Stimulated activated naive CD8-positive, alpha-beta T cell treated with anti-CD3 and anti-CD28 coated beads, Interleukin-15, amount 100 ng/mL, for 72 hours (primary cell): ENCODE data around the gene TMEM242.

Experiments
- ATAC-seq: fragments of 150-1000 bp; cut with Tn5 transposase; 2 replicates; pipeline ENCODE4 v1.10.0; 2021; ENCODE audit warnings: mild to moderate bottlenecking, moderate library complexity
- DNase-seq, 2 donors: peaks; one replicate each; pipeline ENCODE4 v3.0.0; 2021 to 2022
- H3K27ac Mint-ChIP-seq, 2 donors: one replicate each; pipeline ENCODE4 v1.8.0; 2022; ENCODE audit warnings: mild to moderate bottlenecking in 2 of 2, mixed read lengths in 2 of 2, moderate library complexity in 2 of 2
- H3K27me3 Mint-ChIP-seq: one replicate; pipeline ENCODE4 v1.8.0; 2022; ENCODE audit warnings: mixed read lengths
- H3K4me1 Mint-ChIP-seq: one replicate; pipeline ENCODE4 v1.8.0; 2022; ENCODE audit warnings: mild to moderate bottlenecking, mixed read lengths
- H3K4me3 Mint-ChIP-seq, 2 donors: one replicate each; pipeline ENCODE4 v1.8.0; 2022; ENCODE audit warnings: mild to moderate bottlenecking in 2 of 2, mixed read lengths in 2 of 2, moderate library complexity in 1 of 2
- H3K9me3 Mint-ChIP-seq, 2 donors: one replicate each; pipeline ENCODE4 v1.8.0; 2022; ENCODE audit warnings: mixed read lengths in 2 of 2

TMEM242 gene

DNA sequence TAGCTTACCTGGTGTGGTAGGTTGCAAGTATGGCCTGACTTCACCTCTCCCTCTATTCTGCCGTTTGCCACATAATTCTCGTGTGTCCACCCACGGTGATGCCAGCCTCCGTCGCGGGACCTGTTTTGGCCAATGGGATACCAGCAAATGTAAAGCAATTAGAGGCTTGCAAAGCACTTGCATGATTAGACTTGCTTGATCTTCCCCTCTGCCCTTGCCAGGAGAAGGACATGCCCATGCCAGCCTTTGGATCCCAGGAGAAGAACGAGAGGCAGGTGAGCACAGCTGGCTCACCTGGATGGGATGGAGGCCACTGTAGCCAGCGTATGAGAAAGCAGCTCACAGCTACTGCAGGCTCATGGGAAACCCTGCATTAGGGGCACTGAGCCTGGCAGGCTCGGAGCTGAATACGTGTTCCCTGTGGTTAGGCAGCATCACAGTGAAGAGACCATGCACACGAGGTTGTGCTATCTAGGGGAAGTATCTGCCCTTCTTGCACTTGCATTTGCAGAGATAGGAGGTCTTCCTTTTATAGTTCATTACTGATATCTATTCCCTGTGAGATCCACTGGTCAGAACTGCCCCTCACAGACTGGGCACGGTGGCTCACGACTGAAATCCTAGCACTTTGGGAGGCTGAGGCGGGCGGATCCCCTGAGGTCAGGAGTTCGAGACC lies 62.4 kb downstream of the TMEM242 start:
- Mint-ChIP-seq H3K4me1 (peaks cover 12% of the 10 kb centered on the region), H3K4me3 (no peak overlapping the region), H3K27me3 (peaks cover 13% of the 10 kb centered on the region), H3K9me3 (no peaks in the 10 kb centered on the region), H3K27ac (no peak overlapping the region)
- no peak for ATAC-seq
- DNase-seq = no peak

DNA sequence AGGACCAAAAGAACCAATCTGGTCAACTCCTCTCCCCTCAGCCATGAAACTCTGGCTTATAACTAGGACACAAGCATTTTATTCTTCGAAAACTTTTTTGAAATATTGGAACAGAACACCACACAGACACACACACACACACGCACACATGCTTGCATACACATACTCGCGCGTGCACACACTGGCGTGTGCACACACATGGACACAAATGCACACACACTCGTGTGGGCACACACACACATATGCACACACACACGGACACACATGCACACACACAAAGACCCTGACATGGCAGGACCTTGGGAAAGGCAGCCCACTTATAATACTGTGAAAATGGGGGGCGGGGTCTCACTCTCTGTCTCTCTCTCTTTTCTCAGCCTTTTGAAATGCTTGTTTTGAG lies 63.9 kb downstream of the TMEM242 start:
- DNase-seq (no peak), ATAC-seq (no peak)
- no peaks in the 10 kb centered on the region for H3K9me3 Mint-ChIP-seq
- H3K4me3 Mint-ChIP-seq = no peak overlapping the region
- peaks cover 12% of the 10 kb centered on the region for H3K4me1 Mint-ChIP-seq
- H3K27ac Mint-ChIP-seq = no peak overlapping the region
- peaks cover 27% of the 10 kb centered on the region for H3K27me3 Mint-ChIP-seq

DNA sequence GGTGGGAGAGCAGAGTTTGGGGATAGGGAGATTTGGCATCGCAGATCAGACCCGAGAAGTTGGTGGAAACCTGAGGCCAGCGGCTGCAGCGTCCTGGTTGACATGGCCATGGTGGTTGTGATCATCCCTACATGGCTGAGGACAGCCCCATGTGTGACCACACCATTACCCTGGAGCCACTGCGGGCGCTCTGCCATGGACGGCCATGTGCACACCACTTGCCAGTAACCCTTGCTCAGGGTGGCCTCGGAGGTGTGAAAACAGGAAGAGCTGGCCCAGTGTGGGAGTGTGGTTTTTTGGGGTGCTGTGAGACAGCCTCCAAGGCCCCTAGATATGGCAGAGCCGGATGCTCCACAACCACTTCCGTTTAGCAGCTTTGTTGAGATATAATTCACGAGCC lies 64.4 kb downstream of the TMEM242 start:
- no peak overlapping the region for H3K27ac Mint-ChIP-seq
- H3K27me3 Mint-ChIP-seq = peaks cover 27% of the 10 kb centered on the region
- peak; percentile 71 for ATAC-seq
- no peaks in the 10 kb centered on the region for H3K9me3 Mint-ChIP-seq
- no peak for DNase-seq
- H3K4me1 Mint-ChIP-seq = peaks cover 12% of the 10 kb centered on the region
- no peak overlapping the region for H3K4me3 Mint-ChIP-seq

DNA sequence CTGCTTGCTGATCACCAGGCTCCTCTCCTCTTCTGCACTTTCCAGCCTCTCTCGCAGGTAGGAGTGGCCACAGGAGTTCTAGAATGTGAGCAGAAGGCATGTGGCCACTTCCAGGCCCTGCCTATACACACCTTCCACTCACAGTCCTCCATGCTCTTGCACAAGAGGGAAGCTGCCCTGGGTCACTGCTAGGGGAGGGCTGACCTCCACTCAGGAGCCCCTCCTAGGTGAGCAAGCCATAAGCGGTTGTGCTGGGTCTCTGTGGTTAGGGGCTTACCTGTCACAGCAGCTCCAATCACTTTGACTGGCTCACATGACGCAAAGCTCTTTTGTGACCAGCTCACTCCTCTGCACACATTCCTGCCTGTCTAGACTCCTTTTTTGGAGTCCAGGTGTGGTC lies 68.2 kb downstream of the TMEM242 start:
- no peak for ATAC-seq
- DNase-seq = no peak
- no peaks in the 10 kb centered on the region for H3K9me3 Mint-ChIP-seq

DNA sequence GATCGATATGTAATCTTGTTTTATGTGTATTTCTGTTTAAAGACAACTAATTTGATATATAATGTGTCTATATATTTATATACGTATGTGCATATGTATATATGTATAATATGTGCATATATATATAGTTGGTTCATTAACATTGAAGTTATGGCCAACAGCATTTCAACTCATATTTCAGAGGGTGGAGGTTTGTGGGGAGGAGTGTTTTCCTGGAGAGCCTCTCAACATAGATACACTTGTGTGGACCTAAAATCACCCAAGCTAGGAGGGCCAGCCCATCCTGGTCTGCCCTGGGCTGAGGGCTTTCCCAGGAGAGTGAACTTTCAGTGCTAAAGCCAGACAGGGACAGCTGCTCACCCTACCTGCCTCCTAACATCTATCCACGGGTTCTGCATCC lies 68.8 kb downstream of the TMEM242 start:
- Mint-ChIP-seq H3K27ac (no peak overlapping the region), H3K4me1 (peaks cover 10% of the 10 kb centered on the region), H3K27me3 (peaks cover 35% of the 10 kb centered on the region), H3K9me3 (no peaks in the 10 kb centered on the region), H3K4me3 (no peak overlapping the region)
- DNase-seq (no peak), ATAC-seq (no peak)

More for the DNA sequence above, 68.2 kb downstream of the TMEM242 start:
- Mint-ChIP-seq H3K4me1 (peaks cover 12% of the 10 kb centered on the region), H3K27me3 (peaks cover 35% of the 10 kb centered on the region), H3K4me3 (no peak overlapping the region), H3K27ac (no peak overlapping the region)

DNA sequence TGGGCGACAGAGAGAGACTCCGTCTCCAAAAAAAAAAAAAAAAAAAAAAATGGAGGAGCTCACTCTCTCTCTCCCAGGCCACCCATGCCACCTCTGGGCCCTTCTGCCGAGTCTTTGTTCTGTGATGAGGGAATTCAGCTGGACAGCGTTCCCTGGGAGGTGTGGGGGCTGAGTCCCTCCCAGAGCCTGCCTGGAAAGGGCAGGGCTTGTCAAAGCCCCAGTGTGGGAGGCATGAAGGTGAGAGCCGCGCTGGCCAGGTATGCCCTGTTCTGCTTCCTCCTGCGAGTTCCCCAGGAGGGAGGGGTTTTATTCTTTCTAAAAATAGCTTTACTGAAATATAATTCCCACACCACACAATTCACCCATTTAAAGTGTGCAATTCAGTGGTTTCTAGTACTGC lies 69.6 kb downstream of the TMEM242 start:
- ATAC-seq (no peak), DNase-seq (no peak)
- peaks cover 2% of the 10 kb centered on the region for H3K4me1 Mint-ChIP-seq
- H3K4me3 Mint-ChIP-seq = no peak overlapping the region
- H3K27me3 Mint-ChIP-seq = peaks cover 35% of the 10 kb centered on the region
- H3K27ac Mint-ChIP-seq = no peak overlapping the region
- no peaks in the 10 kb centered on the region for H3K9me3 Mint-ChIP-seq

DNA sequence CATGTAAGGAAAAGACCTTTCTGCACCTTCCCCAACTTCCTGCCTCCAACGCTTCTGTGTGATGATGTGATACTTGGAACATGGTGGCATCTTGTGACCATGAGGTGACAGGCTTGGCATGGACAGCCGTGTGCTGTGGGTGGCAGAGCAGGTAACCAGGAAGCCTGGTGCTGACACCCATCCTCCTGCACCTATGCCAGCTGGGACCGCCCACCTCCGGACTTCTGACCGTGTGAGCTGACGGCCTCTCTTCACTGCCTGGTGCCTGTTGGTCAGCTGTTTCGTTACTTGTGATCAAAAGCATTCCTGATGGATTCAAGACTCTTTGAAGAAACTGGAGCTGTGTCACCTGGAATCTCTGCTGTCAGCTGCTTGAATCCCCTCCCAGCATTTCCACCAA lies 70.3 kb downstream of the TMEM242 start:
- DNase-seq = no peak
- no peak overlapping the region for H3K27ac Mint-ChIP-seq
- no peak for ATAC-seq
- H3K9me3 Mint-ChIP-seq = no peaks in the 10 kb centered on the region
- no peak overlapping the region for H3K4me3 Mint-ChIP-seq
- no peaks in the 10 kb centered on the region for H3K4me1 Mint-ChIP-seq
- peaks cover 28% of the 10 kb centered on the region for H3K27me3 Mint-ChIP-seq

DNA sequence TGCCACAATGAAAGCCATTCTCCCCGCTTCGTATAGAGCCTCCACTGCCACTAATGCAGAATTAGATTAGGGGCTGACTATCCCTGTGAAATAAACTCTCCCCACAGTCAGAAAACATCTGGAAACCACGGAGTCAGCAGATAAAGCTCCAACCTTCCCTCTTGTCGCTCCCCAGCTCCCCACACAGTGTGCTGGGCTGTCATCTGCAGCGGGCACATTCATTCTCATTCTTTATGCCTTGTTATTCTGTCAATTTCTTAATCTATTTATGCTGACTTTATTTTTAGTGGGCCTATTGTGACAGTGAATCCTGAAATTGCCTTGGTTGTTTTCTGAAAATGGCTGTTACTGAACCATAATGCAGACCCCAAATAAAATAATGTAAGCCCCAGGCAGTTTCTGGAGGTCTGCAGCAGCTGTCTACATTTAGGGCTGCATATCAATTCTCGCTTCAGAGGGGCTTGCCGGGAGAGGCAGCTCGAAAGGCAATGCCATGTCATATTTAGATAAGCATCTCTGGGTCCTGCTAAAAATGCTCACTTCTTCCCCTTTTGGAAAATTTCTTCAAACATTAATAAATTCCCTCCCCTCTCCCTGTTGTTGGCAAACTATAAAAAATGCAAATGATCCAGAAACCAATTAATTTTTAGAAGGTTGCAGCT lies 71.6 kb downstream of the TMEM242 start:
- Mint-ChIP-seq H3K9me3 (no peaks in the 10 kb centered on the region), H3K27me3 (peaks cover 26% of the 10 kb centered on the region), H3K4me3 (no peak overlapping the region), H3K27ac (no peak overlapping the region), H3K4me1 (no peaks in the 10 kb centered on the region)
- DNase-seq = no peak
- ATAC-seq = no peak

DNA sequence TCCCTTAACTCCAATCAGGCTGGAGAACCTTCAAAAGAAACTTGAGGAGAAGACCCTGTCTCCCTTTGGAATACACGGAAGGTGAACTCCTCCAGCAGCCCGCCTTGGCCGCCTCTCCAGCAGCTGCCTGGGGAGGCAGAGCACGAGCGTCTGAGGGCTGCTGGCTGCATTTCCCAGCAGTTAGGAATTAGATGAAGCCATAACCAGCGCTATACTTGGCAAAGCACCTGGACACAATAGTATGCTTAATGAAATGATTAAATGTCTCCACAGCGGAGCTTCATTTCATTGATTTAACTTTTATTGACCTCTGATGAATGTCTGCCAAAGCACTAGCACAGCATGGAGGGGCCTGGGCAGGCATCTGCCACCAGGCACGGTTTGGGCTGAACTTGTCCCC lies 73.5 kb downstream of the TMEM242 start:
- Mint-ChIP-seq H3K4me3 (no peak overlapping the region), H3K27me3 (peaks cover 11% of the 10 kb centered on the region), H3K4me1 (no peaks in the 10 kb centered on the region), H3K27ac (no peak overlapping the region), H3K9me3 (no peaks in the 10 kb centered on the region)
- no peak for ATAC-seq
- no peak for DNase-seq

DNA sequence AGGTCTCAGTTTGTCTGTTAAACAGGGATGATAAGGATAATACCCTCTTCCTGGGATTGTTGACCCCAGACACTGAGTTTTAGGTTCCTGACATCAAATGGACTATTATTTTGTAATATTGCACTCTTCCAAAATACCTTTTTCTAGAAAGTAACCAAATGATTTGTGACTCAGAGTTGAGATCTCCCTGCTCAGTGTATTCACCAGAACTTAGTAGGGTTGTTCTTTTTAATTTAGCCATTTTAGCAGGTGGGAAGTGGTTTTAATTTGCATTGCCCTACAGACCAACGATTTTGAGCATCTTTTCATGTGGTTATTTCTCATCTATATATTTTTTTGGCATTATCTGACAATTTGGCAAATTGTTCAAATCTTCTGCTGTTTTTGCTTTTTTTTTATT lies 75.1 kb downstream of the TMEM242 start:
- Mint-ChIP-seq H3K4me1 (no peaks in the 10 kb centered on the region), H3K9me3 (peaks cover 5 to 6% of the 10 kb centered on the region in 2 donors), H3K27ac (no peak overlapping the region), H3K27me3 (peaks cover 8% of the 10 kb centered on the region), H3K4me3 (no peak overlapping the region)
- ATAC-seq (no peak), DNase-seq (no peak)

DNA sequence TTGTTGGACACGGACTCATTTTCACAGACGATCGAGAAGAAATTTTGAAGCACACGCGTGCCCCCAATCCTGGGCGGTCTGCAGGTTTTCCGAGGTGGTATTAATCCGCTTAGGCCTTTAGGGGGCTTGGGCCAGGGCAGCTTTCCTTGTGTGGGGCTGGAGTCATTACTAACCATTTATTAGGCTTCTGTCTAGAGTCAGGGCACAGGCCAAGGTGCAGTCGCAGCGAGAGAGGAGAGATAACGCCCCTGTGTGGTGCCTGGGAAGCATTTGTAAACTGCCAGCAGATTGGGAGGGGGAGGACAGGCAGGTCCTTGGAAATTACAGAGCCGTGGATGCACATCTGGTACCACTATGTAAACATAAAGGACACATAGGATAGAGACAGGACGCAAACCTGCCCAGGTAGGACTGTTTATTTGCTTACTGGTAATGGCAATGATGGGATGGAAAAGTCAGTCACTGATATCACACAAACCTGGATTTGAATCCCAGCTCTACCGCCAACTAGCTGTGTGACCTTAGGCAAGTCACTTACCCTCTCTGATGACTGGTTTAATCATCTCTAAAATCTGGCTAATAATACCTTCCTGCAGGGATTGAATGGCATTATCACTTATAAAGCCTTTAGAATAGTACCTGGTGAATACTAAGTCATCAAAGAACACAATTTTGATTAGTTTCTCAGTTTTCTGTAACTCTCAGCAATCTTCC lies 76.4 kb downstream of the TMEM242 start:
- no peak for DNase-seq
- no peak overlapping the region for H3K27ac Mint-ChIP-seq
- H3K4me3 Mint-ChIP-seq = no peak overlapping the region
- H3K9me3 Mint-ChIP-seq = peaks cover 5 to 6% of the 10 kb centered on the region in 2 donors
- H3K27me3 Mint-ChIP-seq = peaks cover 7% of the 10 kb centered on the region
- no peak for ATAC-seq
- no peaks in the 10 kb centered on the region for H3K4me1 Mint-ChIP-seq

DNA sequence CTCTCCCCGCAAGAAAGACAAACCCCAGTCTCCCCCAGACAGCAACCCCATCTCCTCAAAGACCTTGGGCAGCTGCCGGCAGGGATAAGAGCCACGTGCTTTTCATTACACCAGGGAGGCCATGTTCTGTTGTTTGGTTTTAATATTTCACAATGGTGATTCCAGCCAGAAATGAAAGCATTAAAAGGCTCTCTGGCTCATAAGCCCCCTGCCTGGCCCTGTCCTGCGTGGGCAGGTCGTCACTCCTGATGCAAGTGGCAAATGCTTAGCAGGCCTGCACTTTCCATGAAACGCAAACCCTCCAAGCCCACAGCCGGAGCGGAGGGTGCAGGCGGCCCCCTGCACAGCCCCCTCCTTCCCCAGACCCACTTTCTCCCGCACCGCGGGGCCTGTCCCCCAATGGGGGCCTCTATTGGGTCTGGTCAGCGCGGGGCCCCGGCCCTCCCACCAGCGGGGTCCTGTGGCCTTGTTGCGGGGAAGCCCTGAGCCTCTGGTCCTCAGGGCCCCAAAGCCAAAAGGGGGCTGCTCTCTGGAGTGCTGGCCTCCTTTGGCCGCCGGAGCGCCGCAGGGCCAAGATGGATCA lies 77.2 kb downstream of the TMEM242 start:
- H3K27ac Mint-ChIP-seq = no peak overlapping the region
- DNase-seq (no peak), ATAC-seq (peak; percentile 52)
- no peaks in the 10 kb centered on the region for H3K27me3 Mint-ChIP-seq
- no peaks in the 10 kb centered on the region for H3K4me1 Mint-ChIP-seq
- H3K9me3 Mint-ChIP-seq = peaks cover 5 to 6% of the 10 kb centered on the region in 2 donors
- no peak overlapping the region for H3K4me3 Mint-ChIP-seq

DNA sequence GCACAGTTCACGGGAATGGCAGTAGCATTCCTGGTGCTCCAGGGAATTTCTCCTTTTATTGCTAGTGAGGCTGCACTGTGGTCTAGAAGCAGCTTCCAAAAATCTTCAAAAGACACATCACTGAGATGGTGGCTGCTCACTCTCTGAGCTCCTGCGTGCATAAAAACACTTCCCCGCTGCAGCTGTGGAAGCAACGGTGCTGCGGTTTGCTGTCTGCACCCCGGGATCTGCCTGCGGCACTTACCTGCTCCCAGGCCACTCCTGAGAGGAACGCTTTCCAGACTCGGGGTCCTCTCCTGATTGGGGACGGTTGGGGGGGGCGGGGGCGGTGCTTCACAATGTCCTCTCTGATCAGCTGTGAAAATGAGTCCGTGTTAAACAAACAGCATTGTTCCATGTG lies 77.9 kb downstream of the TMEM242 start:
- DNase-seq (no peak), ATAC-seq (no peak)
- no peaks in the 10 kb centered on the region for H3K27me3 Mint-ChIP-seq
- H3K9me3 Mint-ChIP-seq = peaks cover 5 to 6% of the 10 kb centered on the region in 2 donors
- no peak overlapping the region for H3K4me3 Mint-ChIP-seq
- H3K27ac Mint-ChIP-seq = no peak overlapping the region
- H3K4me1 Mint-ChIP-seq = peaks cover 2% of the 10 kb centered on the region

DNA sequence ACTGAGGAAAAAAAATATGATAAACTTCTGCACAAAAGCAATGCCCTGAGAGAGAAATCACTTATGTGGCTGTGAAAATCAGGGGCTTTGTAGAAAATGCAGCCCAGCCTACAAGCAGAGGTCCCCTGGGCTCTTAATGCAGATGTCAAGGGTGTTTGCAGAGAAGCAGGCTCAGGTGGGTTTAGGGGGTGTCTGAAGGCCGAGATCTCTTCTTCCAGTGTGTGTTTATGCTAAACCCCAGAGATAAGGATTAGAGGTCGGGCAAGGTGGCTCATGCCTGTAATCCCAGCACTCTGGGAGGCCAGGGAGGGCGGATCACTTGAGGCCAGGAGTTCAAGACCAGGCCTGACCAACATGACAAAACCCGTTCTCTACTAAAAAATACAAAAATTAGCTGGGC lies 78.5 kb downstream of the TMEM242 start:
- no peak for DNase-seq
- Mint-ChIP-seq H3K9me3 (peaks cover 5 to 6% of the 10 kb centered on the region in 2 donors), H3K4me1 (peaks cover 7% of the 10 kb centered on the region), H3K27ac (no peak overlapping the region), H3K4me3 (no peak overlapping the region), H3K27me3 (peaks cover under 1% of the 10 kb centered on the region)
- no peak for ATAC-seq

DNA sequence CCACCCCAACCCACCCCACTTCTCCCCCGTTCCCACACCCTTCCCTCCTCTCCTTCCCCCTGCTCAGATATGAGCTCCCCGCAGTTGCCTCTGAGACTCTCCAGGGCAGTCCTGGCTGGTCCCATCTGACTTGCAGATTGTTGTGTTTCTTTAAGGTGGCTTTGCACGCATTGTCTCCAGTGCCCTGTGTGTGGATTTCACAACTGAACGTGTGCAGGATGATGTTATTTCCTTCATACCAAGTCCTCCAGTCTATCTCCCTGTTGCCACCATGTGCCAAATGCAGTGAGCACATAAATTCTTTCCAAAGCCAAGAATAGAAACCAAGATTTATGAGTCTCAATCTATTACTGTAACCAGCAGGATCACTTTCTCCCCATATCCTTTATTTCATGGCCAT lies 79.1 kb downstream of the TMEM242 start:
- Mint-ChIP-seq H3K27me3 (peaks cover 7% of the 10 kb centered on the region), H3K4me1 (peaks cover 7% of the 10 kb centered on the region), H3K9me3 (peaks cover 5 to 6% of the 10 kb centered on the region in 2 donors), H3K27ac (no peak overlapping the region), H3K4me3 (no peak overlapping the region)
- ATAC-seq (no peak), DNase-seq (no peak)

DNA sequence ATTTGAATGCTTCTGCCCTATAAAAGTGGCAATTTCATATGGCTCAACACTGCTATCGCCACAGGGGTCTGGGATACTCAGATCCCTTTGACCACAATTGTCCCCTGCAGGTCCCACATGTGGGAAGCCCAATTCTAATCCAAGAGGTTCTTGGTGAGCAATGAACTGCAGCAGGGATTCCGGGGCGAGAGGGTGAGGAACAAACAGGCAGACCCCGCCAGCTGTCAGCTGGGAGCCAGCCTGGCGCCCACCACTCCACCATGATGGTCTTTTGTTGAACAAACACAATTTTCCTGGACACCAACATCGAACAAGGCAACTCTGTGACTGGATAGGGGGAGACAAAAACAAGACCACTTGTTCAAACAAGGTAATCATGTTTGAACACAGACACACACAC lies 80.5 kb downstream of the TMEM242 start:
- H3K27me3 Mint-ChIP-seq = peaks cover 11% of the 10 kb centered on the region

More for the DNA sequence above, 80.5 kb downstream of the TMEM242 start:
- H3K9me3 Mint-ChIP-seq = peaks cover 5 to 6% of the 10 kb centered on the region in 2 donors
- no peak overlapping the region for H3K27ac Mint-ChIP-seq
- H3K4me1 Mint-ChIP-seq = peaks cover 7% of the 10 kb centered on the region
- no peak overlapping the region for H3K4me3 Mint-ChIP-seq
- no peak for DNase-seq
- no peak for ATAC-seq
